HG03558 (cell line): Measurements from ENCODE around the gene LINC01488.

Experiments used
- ATAC-seq: cut with Tn5 transposase; IDR thresholded peaks from one replicate; pipeline ENCODE4 v1.9.1; 2021; ENCODE audit warnings: moderate number of reproducible peaks; ENCODE audit not compliant: unreplicated experiment; ENCODE audit errors: extremely low read depth

LINC01488 gene

DNA sequence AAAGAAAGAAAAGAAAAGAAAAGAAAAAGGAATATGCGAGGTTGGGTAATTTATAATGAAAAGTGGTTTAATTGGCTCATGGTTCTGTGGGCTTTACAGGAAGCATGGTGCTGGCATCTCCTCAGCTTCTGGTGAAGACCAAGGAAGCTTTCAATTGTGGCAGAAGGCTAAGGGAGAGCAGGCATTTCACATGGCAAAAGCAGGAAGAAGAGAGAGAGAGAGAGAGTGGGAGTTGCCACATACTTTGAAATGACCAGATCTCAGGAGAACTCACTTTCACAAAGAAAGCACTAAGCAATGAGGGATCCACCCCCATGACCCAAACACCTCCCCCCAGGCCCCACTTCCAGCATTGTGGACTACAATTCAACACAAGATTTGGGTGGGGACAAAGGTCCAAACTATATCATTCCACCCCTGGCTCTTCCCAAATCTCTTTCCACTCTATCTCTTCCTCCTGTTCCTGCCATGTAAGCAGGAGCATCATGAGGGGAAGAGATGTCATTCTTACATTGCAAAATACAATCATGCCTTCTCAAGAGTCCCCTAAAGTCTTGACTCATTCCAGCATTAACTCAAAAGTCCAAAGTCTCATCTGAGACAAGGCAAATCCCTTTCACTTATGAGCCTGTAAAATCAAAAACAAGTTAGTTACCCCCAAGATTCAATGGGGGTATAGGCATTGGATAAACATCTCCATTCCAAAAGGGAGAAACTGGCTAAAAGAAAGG, 38.9 kb downstream of the LINC01488 start:
- no peak for ATAC-seq

DNA sequence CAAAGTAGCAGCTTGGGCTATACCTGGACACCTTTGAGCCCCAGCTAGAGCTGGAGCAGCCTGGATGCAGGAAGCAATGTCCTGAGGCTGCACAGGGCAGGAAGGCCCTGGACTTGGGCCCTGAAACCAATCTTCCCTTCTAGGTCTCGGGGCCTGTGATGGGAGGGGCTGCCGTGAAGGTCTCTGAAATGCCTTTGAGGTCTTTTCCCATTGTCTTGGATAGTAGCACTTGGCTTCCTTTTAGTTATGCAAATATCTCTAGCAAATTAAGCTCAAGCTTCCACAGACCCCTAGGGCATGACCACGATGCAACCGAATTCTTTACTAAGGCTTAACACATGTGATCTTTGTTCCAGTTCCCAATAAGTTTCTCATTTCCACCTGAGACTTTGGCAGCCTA, 40.0 kb downstream of the LINC01488 start:
- ATAC-seq: no peak

DNA sequence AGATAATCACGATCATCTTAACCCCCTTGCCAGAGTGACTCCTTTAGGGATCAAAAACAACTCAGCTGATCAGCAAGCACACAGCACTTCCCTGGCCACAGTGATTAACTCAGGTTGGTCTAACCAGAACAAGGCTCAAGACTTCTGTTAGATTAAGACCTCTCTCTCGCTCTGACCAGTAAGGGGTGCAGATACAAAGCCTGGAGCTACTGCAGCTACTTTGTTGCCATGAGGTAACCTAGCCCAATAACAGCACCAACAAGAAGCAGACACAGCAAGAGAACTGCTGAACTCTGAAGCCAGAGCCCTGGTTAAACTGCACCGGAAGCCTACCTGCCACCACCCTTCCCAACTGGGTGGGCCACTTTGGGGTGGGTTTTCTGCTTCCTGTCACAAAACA, 42.0 kb downstream of the LINC01488 start:
- no peak for ATAC-seq

DNA sequence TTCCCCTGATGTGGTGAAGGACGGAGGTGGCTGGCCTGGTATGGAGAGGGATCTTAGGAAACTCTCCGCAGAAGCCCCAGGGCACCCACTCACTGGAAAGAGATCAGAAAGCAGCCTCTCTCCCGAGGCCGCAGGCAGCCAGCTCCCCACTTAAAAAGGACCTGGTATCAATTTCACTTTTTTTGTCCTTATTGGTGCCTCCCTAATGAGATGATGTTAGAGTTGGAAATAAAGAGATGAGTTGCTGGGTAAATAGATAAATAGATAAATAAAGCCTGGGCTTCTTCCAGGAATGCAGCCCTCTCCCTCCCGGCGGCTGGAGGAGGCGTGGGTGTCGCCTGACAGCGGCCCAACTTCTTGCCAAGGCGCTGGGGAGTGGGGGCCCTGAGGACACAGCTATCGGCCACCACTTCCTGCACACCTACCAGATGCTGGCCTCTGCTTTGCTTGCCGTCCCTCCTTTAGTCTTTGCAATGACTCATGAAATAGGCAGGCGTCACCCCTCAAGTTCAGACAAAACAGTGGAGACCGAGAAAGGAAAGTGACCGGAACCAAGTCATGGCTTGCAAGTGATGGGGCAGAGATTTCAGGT, 42.9 kb downstream of the LINC01488 start:
- no peak for ATAC-seq

DNA sequence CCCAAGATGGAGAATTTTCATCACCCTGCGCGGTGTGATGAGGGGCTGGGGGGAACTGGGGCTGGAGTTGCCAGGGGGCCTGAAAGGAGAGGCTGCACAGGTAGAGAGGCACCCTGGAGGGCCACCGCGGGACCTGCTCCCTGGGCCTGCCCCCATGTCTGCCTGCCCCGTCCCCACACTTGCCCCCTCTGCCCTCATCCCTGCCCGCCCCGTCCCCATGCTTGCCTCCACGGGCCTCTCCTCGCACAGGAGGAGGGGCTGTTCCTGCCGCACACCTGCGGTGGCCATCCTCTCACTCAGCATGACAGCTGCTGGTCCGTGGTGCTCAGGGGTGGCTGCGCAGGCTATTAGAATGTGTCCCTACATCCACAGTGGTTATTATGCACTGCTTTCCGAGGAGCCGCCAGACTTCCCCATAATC, 43.5 kb downstream of the LINC01488 start:
- ATAC-seq: no peak

DNA sequence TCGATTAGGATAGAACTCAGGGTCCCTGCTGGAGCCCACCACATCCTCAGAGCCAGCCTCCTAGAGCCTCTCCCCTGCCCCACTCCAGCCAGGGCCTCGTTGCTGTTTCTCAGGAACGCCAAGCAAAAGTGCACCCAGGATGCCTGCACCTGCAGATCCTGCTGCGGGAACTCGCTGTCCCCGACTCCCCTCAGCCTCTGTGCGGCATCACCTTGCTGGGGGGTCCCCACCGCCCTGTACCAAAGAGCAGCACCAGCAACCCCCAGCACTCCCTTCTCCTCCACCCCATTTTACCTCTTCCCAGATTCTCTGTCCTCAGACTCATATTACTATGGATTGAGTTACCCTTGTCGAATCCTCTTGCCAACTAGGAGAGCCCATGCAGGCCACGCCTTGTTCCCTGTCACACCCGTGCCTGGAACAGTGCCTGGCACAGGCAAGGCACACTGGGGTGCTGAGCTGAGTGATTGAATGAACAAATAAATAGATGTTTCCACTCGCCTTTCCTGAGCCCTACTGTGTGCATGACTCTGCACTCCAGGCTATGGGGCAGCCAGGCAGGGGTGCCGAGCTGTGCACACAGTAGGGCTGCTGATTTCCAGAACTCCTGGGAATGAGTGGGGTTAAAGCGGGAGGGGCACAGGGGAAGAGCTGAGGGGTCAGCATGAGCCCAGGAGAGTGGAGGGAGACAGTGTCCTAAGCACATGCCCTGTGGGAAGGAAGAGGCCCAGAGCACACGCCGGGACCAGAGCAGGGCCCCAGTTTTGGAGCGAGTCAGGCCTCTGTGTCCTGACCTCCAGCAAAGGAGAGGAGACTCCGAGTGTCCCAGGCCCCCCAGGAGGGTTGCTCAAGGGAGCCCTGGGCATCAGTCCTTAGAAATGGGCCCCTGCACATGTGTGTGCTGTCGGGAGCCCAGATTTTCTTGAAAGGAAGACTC, 44.3 kb downstream of the LINC01488 start:
- ATAC-seq: no peak

DNA sequence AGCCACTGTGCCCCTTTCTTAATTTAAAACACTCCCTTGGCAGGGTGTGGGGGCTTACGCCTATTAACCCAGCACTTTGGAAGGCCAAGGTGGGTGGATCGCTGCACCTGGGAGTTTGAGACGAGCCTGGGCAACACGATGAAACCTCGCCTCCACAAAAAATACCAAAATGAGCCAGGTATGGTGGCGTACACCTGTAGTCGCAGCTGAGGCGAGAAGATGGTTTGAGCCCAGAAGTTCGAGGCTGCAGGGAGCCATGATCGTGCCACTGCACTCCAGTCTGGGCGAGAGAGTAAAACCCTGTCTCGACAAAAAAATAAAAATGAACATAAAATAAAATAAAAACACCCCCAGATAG, 45.0 kb downstream of the LINC01488 start:
- no peak for ATAC-seq

DNA sequence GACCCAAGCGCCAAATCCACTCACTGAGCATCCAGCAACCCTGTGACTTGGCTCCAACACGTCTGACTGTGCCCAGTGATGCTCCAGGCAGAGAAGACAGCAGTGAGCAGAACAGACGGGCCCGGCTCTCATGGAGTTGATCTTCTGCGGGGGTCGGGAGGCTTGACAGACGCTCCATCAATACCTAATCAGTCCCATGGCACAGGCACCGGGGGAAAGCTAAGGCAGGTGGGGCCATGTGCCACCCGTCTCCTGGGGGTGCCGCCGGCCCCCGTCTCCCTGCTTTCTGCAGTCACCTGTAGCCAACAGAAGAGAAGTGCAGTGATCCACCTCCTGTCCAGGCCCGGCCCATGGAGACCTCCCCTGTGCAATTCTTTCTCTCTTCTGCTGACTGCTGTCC, 47.5 kb downstream of the LINC01488 start:
- ATAC-seq: no peak

DNA sequence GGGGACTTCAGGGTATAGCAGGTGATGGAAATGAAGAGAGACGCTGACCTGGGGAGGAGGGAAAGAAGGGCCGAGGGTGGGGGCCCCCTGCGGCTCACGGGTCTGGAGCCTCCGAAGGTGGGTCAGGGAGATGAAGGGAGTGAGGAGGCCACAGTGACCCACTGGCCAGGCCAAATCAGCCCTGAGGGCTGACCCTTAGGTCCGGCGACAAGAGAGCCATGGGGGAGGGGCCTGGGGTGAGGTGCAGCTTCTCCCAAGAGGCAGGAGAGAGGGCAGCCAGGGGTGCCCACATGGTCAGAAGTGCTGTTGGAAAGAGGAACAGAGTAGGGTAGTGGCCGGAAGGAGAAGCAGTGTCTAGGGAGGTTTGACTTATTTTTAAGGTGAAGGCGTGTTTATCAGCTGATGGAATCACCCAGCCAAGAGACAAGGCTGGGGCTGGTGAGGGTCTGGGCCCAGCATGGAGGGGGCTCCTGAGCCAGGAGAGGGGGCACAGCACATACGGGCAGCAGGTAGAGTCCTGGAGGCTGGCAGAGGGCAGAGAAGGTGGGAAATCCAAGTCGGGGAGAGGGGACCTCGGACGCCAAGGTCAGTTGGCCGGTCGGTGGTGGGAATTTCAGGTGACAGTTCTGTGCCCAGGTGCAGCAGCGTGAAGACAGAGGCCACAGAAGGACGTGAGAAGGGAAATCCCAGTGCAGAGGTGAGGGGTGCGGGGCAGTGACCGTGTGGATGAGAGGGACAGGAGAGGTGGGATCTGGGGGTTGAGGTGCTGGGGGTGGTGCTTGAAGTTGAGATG, 49.0 kb downstream of the LINC01488 start:
- no peak for ATAC-seq

DNA sequence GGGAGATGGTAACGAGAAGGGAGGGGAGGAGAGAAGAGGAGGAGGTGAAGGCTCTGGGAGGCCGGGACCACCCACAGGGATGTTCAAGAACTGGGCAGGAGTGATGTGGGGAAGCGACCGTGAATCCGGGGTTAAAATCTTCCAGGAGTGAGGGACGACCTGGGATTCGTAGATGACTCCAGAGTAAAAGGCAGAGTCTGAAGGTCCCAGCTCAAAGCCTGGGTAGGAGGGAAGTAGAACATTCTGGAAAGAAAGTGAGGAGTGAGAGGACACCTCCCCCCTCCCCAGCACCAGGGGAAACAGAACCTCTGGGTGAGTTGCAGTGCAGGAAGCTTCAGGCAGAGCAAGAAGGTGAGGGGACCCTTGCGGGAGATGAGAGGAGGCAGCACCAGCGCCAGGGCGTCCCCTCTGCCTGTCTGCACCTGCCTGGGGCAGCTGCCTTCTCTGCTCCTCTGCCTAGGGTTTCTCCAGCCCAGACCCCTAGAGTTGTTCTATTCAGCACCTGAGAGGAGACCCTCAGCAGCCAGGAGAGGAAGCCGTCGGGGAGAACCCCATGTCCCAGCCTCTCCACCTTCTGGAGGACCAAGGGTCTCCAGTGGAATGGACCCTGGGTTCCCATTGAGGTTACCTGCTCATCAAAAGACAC, 49.7 kb downstream of the LINC01488 start:
- no peak for ATAC-seq

DNA sequence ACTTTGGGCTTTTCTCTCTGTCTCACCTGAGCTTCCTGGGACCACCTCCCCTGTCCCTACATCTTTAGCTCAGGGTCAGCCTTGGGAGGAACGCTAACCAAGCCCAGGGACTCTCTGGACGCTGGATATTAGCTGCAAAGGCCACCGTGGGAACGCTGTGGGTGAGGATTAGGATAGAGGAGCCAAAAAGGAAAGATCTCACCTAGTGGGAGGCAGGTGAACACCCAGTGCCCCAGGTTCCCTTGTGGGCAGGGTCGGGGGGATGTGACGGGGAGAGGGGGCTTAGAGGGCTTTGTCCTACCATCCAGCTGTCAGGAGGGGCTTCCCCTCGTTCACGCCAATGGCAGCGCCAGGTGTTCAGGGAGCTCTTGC, 50.2 kb downstream of the LINC01488 start:
- ATAC-seq: no peak

DNA sequence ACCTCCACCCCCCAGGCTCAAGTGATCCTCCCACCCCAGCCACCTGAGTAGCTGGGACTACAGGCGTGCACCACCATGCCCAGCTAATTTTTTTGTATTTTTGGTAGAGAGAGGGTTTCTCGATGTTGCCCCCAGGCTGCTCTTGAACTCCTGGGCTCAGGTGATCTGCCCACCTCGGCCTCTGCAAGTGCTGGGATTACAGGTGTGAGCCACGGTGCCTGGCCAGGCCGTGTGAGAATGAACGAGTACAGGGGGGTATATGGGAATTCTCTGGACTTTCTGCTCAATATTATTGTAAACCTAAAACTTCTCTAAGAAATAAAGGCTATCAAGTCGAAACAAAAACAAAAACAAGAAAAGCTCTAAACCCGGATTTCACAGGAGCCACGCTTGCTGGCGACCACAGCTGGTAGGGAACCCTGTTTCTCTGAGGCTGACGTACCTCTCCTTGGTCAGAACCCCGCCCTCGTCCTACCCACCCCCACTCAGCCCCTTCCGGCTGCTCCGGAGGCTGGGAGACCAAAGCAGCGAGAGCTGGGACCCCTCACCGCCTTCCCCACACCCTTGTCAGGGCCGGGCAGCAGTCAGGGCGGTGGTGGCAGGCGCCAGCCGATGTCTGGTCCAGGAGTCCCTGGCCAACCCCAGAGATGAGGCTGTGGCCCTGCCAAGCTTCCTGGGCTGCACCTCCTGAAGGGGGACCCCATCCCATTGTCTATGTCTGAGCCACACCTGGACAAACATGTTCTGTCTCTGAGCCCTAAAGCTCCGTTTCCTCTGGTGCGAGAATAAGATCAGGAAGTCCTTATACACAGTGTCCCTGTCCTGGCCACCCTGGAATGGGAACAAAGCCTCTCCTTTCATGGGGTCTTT, 52.1 kb downstream of the LINC01488 start:
- no peak for ATAC-seq

DNA sequence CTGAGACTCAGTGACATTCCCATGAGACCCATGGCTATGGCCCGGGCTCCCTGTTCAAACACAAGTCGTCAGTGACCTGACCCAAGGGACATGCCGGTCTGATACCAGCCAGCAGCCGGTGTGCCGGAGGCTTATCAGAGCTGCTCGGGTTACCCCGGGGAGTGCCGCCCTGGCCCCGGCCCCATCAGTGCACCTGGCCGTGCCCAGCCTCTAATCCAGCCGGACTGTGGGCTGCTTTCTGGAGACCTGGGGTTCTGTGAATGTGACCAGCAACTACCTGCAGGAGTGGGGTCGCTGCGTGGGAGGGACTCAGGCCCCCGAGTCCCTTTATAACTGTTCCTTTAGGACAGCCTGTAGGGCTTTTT, 52.7 kb downstream of the LINC01488 start:
- ATAC-seq: no peak

DNA sequence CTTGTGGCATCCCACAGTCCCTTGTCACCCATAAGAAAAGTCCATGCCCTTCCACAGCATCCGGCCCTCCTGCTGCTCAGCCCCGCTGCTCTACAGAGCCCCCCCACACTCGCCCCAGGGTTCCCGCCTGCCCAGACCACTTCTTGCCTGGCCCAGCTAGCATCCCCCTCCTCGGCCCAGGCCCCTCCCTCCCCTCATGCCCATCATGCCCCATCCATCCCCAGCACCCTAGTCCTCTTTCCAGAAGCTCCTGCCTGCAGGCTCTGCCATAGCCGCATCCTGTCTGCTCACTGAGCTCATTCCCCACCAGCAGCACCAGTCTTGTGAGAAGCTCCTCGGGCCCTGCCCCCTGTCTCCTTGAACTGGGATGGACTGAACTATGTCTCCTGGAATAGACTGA, 54.4 kb downstream of the LINC01488 start:
- ATAC-seq: no peak

DNA sequence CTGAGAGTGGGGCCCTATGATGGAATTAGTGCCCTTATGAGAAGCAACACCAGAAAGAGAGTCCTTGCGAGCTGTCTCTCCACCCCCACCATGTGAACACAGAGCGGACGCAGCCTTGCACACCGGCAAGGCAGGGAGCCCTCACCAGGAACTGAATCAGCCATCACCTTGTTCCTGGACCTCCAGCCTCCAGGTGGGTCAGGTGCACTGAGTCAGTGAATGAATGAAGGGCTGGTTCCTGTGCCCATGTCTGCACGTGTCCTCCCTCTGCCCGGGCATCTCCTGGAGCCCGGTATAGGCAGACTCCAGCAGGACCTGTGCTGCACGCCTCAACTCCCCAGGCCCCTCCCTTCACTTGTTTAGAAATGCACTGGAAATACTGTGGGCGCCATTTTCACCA, 54.9 kb downstream of the LINC01488 start:
- ATAC-seq: no peak

DNA sequence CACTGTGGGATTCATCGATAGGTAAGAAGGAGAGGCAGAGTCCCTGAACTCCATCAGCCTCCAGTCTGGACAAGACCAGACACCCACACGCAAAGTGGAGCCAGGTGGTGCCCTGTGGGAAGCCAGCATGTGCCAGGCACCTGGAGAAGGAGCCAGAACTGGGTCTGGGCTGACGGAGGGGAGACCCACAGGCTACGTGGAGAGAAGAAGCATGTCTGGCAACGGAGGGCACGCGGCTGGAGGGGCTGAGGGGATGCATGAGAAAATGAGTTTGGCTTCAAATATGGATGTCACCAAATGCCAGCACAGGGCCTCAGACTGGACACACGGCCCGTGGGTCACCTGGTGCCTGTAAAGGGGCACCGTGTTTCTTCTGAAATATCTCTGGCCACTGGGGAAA, 55.7 kb downstream of the LINC01488 start:
- no peak for ATAC-seq

DNA sequence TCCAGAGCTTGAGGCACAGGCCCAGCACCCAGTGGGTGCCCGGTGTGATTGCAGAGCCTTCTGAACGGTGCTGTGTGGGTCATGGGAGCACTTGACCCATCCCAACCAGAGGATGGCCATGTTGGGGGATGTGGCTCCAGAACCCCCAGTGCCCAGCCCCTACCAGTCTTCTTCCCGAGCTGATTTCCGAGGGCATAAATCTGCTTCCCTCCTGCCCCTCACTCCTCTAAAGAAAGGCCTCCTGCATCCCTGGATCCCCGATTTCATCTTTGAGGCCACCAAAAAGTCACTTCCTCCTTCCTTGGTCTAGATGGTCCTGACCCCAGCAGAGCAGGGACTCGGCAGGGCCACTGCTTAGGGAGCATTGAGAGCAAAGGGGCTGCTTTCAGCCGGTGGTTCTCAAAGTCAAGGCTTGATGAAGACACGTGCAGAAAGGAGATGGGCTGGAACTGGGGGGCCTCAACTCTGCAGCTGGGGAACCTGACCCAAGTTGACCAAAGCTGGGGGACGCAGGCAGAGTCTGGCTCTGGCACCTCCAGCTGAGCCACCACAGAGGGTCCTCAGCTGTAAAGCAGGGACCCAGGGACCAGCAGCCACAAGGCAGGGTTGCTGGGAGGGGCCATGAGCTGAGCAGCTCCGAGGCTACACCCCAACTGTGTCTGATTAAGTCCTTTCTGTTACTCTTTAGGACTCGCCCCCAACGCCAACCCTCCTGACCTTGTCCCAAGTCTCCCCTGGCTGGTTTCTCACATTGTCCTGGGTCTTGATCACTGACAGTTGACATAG, 56.6 kb downstream of the LINC01488 start:
- no peak for ATAC-seq

DNA sequence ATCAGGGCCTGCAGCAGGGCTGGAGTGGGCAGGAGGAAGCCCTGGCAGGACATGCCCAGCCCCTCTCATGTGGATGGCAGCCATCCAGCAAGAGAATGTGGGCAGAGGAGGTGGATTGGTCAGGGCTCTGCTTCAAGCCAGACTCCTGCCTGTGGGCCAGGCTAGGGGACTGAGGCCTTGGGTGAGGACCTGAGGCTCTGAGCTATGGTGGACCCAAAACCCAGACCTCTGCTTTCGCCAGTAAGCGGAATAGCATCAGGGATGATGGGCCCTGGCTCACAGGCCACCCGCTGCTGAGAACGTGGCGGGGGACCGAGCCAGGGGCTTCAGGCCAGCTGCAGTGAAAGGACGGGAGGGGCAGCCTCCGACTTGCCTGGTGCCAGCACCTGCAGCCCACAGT, 57.4 kb downstream of the LINC01488 start:
- no peak for ATAC-seq
